Measurements from ENCODE around the gene SPTLC3. TPM values are rescaled to one million over a fixed set of nuclear protein-coding genes. Genes with fewer than 3 reads are reported as not detected.

SPTLC3 gene
- total and polyA plus RNA-seq, 7 donors, result 0.92 to 8.4 (median 4.6) TPM

- intact Hi-C loops (cut with DNase I), result no loop called here
- DNase-seq, result no peak
- H3K36me3 ChIP-seq, result no peaks in the 10 kb centered on the region
- no peaks in the 10 kb centered on the region for H3K27me3 ChIP-seq
- H3K27ac ChIP-seq, result no peak overlapping the region
- no peaks in the 10 kb centered on the region for H3K9me3 ChIP-seq
- 89 to 90% methylated on average over 4 of the region's 4 CpGs for WGBS, 2 donors
- no peaks in the 10 kb centered on the region for H3K4me1 ChIP-seq
- TF ChIP-seq CTCF (IDR thresholded peaks at IDR 0.05) (no peak), POLR2A (IDR thresholded peaks at IDR 0.05) (no peak), POLR2AphosphoS5 (IDR thresholded peaks at IDR 0.05) (no peak), EP300 (IDR thresholded peaks at IDR 0.05) (no peak)
- H3K4me3 ChIP-seq, result no peak overlapping the region
These were observed 90.1 kb downstream of the SPTLC3 start for GRCh38 chr20:13098720-13099355.

- intact Hi-C loops (cut with DNase I), result loop anchor here (5.0 to 10.0 kb wide), 2 partner anchors 127 to 1425 kb away; no protein-coding TSS in a partner anchor
- no peak overlapping the region for H3K27ac ChIP-seq
- DNase-seq, result no peak
- no peak for TF ChIP-seq POLR2A (IDR thresholded peaks at IDR 0.05)
- TF ChIP-seq CTCF (IDR thresholded peaks at IDR 0.05), result no peak
- no peak for TF ChIP-seq EP300 (IDR thresholded peaks at IDR 0.05)
- no peak for TF ChIP-seq POLR2AphosphoS5 (IDR thresholded peaks at IDR 0.05)
- H3K36me3 ChIP-seq, result no peaks in the 10 kb centered on the region
- no peaks in the 10 kb centered on the region for H3K4me1 ChIP-seq
- no peak overlapping the region for H3K4me3 ChIP-seq
- no peaks in the 10 kb centered on the region for H3K27me3 ChIP-seq
- no peaks in the 10 kb centered on the region for H3K9me3 ChIP-seq
These were observed 90.9 kb downstream of the SPTLC3 start for GRCh38 chr20:13099676-13100075.

GRCh38 chr20:13101276-13101675 lies 92.5 kb downstream of the SPTLC3 start:
- Histone ChIP-seq H3K4me3 (no peak overlapping the region), H3K9me3 (no peaks in the 10 kb centered on the region), H3K36me3 (no peaks in the 10 kb centered on the region), H3K4me1 (no peaks in the 10 kb centered on the region), H3K27me3 (no peaks in the 10 kb centered on the region), H3K27ac (no peak overlapping the region)
- WGBS, 2 donors, result 88 to 93% methylated on average over 2 of the region's 2 CpGs
- no peak for TF ChIP-seq POLR2AphosphoS5 (IDR thresholded peaks at IDR 0.05)
- TF ChIP-seq EP300 (IDR thresholded peaks at IDR 0.05), result no peak
- no peak for TF ChIP-seq CTCF (IDR thresholded peaks at IDR 0.05)
- TF ChIP-seq POLR2A (IDR thresholded peaks at IDR 0.05), result no peak
- DNase-seq, result no peak
- intact Hi-C loops (cut with DNase I), result loop anchor here (5.0 to 10.0 kb wide), 2 partner anchors 129 to 1426 kb away; no protein-coding TSS in a partner anchor

GRCh38 chr20:13101706-13102105 lies 92.9 kb downstream of the SPTLC3 start:
- intact Hi-C loops (cut with DNase I), result loop anchor here (5.0 to 10.0 kb wide), 2 partner anchors 129 to 1427 kb away; no protein-coding TSS in a partner anchor
- 73 to 76% methylated on average over 5 of the region's 5 CpGs for WGBS, 2 donors
- TF ChIP-seq CTCF (IDR thresholded peaks at IDR 0.05), result no peak
- no peak for TF ChIP-seq POLR2A (IDR thresholded peaks at IDR 0.05)
- no peak for TF ChIP-seq EP300 (IDR thresholded peaks at IDR 0.05)
- TF ChIP-seq POLR2AphosphoS5 (IDR thresholded peaks at IDR 0.05), result no peak
- Histone ChIP-seq H3K36me3 (no peaks in the 10 kb centered on the region), H3K27ac (no peak overlapping the region), H3K4me1 (no peaks in the 10 kb centered on the region), H3K9me3 (no peaks in the 10 kb centered on the region), H3K27me3 (no peaks in the 10 kb centered on the region), H3K4me3 (no peak overlapping the region)
- no peak for DNase-seq

- Histone ChIP-seq H3K9me3 (no peaks in the 10 kb centered on the region), H3K27ac (no peak overlapping the region), H3K4me3 (no peak overlapping the region), H3K27me3 (no peaks in the 10 kb centered on the region), H3K36me3 (no peaks in the 10 kb centered on the region), H3K4me1 (no peaks in the 10 kb centered on the region)
- TF ChIP-seq CTCF (IDR thresholded peaks at IDR 0.05), result no peak
- no peak for TF ChIP-seq POLR2AphosphoS5 (IDR thresholded peaks at IDR 0.05)
- no peak for TF ChIP-seq POLR2A (IDR thresholded peaks at IDR 0.05)
- TF ChIP-seq EP300 (IDR thresholded peaks at IDR 0.05), result no peak
- DNase-seq, result no peak
- intact Hi-C loops (cut with DNase I), result loop anchor here (5.0 to 10.0 kb wide), 2 partner anchors 130 to 1427 kb away; no protein-coding TSS in a partner anchor
- WGBS, 2 donors, result 85 to 91% methylated on average over 3 of the region's 3 CpGs
These were observed 93.5 kb downstream of the SPTLC3 start for GRCh38 chr20:13102237-13102636.

Measured in sigmoid colon (tissue), 7 donors.